Ectodermal cell (in vitro differentiated cells): ENCODE data around the gene UPB1.

Experiments
- H3K27ac ChIP-seq: 2 replicates; pipeline ENCODE4 v1.7.0; 2013; ENCODE audit warnings: mild to moderate bottlenecking, low read depth, low read length; ENCODE audit not compliant: insufficient read depth, poor library complexity, severe bottlenecking
- H3K27me3 ChIP-seq: 2 replicates; pipeline ENCODE4 v1.7.0; 2013; ENCODE audit warnings: mild to moderate bottlenecking, low read length; ENCODE audit not compliant: insufficient read depth, control insufficient read depth, poor library complexity, severe bottlenecking
- H3K36me3 ChIP-seq: one replicate; pipeline ENCODE4 v1.7.0; 2013; ENCODE audit warnings: low read length; ENCODE audit not compliant: control insufficient read depth, insufficient read depth
- H3K4me1 ChIP-seq: one replicate; pipeline ENCODE4 v1.7.0; 2013; ENCODE audit warnings: low read length; ENCODE audit not compliant: control insufficient read depth, insufficient read depth
- H3K4me3 ChIP-seq: 2 replicates; pipeline ENCODE4 v1.7.0; 2013; ENCODE audit warnings: low read depth, low read length, control low read depth; ENCODE audit not compliant: insufficient read depth
- H3K9me3 ChIP-seq: 2 replicates; pipeline ENCODE4 v1.7.0; 2013; ENCODE audit warnings: mild to moderate bottlenecking, low read length, moderate library complexity; ENCODE audit not compliant: control insufficient read depth
- WGBS, 2 experiments: methylation state at CpG; one replicate each; pipeline ENCODE4 v1.1.7; 2013; ENCODE audit warnings: missing lambda C conversion rate in 2 of 2; 5-methylcytosine and 5-hydroxymethylcytosine counted together

UPB1 gene

DNA sequence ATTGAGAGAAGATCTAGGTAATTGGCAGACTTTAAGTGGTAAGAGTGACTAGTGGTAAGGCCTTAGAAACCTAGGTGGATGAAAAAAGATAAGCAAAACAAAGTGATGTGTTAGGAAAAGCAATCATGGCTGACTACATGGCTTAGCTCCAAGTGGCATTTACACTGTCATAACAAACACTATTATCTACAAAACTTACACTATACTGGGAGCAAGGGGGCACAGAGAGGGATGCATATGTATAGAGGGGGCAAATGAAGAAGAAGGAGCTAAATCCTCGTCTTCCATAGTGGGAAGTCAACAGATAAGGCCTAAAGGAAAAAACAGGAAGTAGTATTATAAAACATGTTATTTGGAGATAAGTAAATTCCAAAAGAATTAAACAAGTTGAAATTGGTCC, 35.2 kb upstream of the UPB1 start:
- Histone ChIP-seq H3K27me3 (no peaks in the 10 kb centered on the region), H3K9me3 (no peaks in the 10 kb centered on the region), H3K4me1 (peaks cover 6% of the 10 kb centered on the region), H3K4me3 (no peak overlapping the region), H3K36me3 (no peaks in the 10 kb centered on the region), H3K27ac (no peak overlapping the region)
- WGBS, 2 experiments: 94% methylated on average over 1 of the region's 1 CpG

DNA sequence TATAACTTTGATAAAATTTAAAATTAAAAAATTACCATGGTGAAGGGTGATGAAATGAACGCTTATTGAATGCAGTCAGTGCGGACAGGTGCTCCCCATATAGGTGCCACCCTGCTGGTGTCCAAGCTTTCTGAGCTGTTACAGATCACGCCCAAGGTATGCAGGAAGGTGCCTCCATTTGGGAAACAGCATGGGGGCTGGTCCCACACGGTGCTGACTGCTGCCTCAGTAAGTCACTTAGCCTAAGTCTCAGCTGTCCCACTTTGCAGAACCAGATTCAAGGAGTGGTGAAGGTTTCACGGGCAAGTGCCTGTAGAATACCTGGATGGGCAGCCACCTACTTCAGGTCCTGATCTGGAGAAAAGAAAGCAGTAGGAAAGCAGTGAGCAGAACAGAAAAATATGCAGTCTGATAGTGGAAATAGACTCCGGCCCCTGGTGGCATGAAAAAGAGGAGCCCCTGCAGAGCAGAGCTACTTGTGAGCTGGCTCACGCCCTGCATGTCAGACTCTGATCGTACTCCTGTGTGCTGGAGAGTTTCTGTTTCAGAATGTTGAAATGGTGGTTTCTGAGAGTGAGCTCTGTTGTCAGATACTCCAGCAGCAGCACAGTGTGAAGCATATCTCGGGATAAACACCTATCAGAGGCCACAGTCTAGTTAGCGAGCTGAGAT, 34.6 kb upstream of the UPB1 start:
- H3K27ac ChIP-seq: no peak overlapping the region
- WGBS, 2 experiments: 67 to 74% methylated on average over 10 of the region's 10 CpGs
- no peak overlapping the region for H3K4me3 ChIP-seq
- peaks cover 6% of the 10 kb centered on the region for H3K4me1 ChIP-seq
- H3K36me3 ChIP-seq: no peaks in the 10 kb centered on the region
- H3K9me3 ChIP-seq: no peaks in the 10 kb centered on the region
- H3K27me3 ChIP-seq: no peaks in the 10 kb centered on the region

DNA sequence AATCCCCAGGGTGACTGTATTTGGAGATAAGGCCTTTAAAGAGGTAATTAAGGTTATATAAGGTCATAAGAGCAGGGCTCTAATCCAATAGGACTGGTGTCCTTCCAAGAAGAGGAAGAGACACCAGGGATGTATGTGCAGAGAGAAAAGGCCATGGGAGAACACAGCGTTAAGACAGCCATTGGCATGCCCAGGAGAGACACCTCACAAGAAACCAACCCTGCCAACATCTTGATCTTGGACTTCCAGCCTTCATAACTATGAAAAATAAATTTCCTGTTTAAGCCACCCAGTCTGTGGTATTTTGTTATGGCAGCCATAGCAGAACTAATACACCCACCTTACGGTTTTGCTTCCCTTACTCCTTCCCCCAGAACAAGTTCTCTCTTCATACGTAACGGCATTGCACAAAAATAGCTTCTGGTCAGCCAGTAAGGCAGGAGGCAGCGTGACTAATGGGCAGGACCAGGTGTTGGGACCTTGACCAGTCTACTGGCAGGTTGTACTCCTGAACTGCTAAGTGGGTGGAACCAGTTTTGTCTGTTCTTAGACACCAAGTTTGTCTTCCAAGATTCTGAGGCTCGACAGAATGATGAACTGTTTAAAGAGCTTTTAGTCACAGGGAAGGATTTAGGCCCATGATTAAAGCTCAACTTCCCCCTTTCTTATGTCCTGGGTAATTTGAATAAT, 31.9 kb upstream of the UPB1 start:
- Histone ChIP-seq H3K27ac (no peak overlapping the region), H3K27me3 (no peaks in the 10 kb centered on the region), H3K4me1 (peaks cover 16% of the 10 kb centered on the region), H3K9me3 (no peaks in the 10 kb centered on the region), H3K4me3 (no peak overlapping the region), H3K36me3 (no peaks in the 10 kb centered on the region)
- WGBS, 2 experiments: 90 to 97% methylated on average over 6 of the region's 6 CpGs

DNA sequence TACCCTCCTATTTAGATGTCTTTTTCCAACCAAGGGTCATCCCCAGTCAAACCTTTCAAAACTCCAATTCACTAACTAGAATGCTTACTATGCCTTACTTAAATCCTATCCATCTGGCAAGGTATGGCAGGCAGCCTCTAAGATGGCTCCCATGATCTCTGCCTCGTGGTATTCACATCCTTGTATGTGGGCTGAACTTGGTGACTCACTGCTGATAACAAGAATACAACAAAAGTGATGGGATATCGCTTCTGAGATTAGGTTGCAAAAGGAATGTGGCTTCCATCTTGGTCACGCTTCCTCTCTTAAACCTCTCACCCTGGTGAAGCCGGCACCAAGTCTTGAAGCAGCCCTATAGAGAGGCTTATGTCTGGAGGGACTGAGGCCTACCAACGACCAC, 29.6 kb upstream of the UPB1 start:
- Histone ChIP-seq H3K4me3 (no peak overlapping the region), H3K4me1 (peaks cover 14% of the 10 kb centered on the region), H3K27me3 (no peaks in the 10 kb centered on the region), H3K36me3 (no peaks in the 10 kb centered on the region), H3K9me3 (no peaks in the 10 kb centered on the region), H3K27ac (no peak overlapping the region)
- WGBS, 2 experiments: 88 to 90% methylated on average over 5 of the region's 5 CpGs

DNA sequence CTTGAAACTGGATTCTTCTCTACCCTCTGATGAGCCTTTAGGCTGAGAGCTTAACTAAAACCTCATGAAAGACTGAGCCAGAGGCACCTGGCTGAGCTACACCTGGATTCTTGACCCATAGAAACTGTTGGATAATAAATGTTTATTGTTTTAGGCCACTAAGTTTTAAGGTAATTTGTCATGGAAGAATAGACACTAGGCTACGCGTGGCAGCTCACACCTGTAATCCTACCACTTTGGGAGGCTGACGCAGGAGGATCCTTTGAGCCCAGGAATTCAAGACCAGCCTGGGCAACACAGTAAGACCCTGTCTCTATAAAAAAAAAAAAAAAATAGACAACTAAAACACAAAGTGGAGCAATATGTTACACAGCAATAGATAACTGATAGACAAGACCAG, 29.2 kb upstream of the UPB1 start:
- no peak overlapping the region for H3K27ac ChIP-seq
- H3K4me1 ChIP-seq: peaks cover 10% of the 10 kb centered on the region
- WGBS, 2 experiments: 91 to 97% methylated on average over 3 of the region's 3 CpGs
- no peak overlapping the region for H3K4me3 ChIP-seq
- no peaks in the 10 kb centered on the region for H3K36me3 ChIP-seq
- no peaks in the 10 kb centered on the region for H3K27me3 ChIP-seq
- H3K9me3 ChIP-seq: no peaks in the 10 kb centered on the region

DNA sequence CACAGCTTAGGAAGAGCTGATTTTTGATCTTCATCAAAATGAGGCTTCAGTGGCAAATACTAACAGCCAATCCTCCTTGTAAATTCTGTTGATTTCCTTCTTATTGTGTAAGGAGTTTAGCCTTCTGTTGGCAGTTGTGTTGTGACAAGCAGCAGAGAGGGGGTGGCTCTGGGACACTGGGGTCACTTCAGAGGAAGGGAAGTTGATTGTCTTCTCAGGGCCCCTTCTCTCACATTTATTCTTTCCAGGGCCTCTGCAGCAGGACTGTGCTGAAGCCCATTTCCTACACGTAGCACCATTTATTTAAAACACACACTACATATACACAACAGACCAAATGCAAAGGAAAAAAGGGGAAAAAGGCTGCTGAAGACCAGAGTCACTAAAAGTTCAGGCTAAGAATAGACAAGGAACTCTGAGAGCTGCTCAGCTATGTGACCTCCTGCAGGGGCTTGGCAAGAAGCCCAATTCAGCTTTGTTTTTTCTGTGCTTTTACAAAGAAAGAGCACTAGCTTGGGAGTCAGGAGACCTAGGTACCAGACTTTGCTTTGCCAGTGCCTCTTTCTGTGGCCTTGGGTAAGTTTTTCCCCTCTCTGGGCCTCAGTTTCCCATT, 28.3 kb upstream of the UPB1 start:
- no peak overlapping the region for H3K4me3 ChIP-seq
- 0% methylated on average over 1 of the region's 1 CpG for WGBS, 2 experiments
- no peak overlapping the region for H3K27ac ChIP-seq
- H3K27me3 ChIP-seq: no peaks in the 10 kb centered on the region
- H3K4me1 ChIP-seq: peaks cover 10% of the 10 kb centered on the region
- H3K9me3 ChIP-seq: no peaks in the 10 kb centered on the region
- H3K36me3 ChIP-seq: no peaks in the 10 kb centered on the region

DNA sequence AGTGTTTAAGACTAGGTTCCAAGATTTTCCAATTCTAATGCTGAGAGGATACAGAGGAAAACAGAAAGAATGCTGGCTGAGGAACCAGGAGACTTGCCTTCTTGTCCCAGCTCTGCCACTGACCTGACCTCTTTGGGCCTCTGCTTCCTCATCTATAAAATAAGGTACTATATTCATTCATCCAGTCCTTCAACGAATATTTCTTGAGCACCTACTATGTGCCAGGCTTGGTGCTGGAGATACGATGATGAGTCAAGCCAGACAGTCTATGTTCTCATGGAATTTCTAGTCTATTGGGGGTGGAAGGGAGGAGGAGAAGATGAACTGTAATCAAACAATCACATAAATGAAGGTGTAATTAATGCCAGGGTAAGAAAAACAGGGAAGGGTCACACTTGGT, 27.8 kb upstream of the UPB1 start:
- H3K4me1 ChIP-seq: peaks cover 10% of the 10 kb centered on the region
- H3K4me3 ChIP-seq: no peak overlapping the region
- H3K27ac ChIP-seq: no peak overlapping the region
- H3K36me3 ChIP-seq: no peaks in the 10 kb centered on the region
- no peaks in the 10 kb centered on the region for H3K9me3 ChIP-seq
- WGBS, 2 experiments: 89 to 97% methylated on average over 2 of the region's 2 CpGs
- no peaks in the 10 kb centered on the region for H3K27me3 ChIP-seq

DNA sequence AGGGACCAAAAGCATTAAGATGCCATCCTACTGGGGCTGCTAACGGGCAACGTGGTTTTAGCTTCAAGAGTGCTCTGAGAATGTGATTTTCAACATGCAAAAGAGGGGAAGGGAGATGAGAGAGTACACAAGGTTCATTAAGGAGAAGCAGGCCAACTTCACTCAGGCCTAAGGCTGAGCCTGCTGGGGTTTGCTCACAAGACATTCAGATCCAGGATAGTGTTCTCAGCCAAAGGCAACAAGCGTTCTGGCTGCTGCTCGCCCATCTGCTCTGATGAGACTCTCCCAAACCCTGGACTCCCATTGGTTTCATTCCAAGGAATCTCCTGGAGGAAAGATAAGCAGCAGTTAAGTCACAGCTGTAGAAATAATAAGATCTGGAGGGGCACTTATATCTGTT, 23.6 kb upstream of the UPB1 start:
- Histone ChIP-seq H3K27ac (no peak overlapping the region), H3K36me3 (no peaks in the 10 kb centered on the region), H3K4me3 (no peak overlapping the region), H3K9me3 (no peaks in the 10 kb centered on the region), H3K27me3 (no peaks in the 10 kb centered on the region), H3K4me1 (peaks cover 6% of the 10 kb centered on the region)
- WGBS, 2 experiments: 92 to 94% methylated on average over 4 of the region's 4 CpGs

DNA sequence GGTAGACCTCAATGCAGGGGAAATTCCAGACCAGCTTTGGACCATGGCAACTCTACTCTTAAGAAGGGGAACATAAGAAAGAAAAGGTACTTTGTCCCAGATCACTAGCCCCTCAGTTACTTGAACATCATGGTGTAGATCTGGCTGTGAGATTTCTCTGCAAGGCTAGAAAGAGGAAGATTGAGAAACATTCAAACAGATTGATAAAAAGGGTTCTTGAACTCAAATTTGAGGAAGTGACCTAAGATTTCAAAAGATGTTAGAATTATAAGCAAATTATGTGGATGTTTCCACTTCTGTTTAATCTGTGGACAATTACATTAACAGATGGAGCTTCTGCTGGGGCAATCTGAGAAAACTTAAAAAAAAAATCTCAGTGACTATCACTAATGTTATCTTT, 21.8 kb upstream of the UPB1 start:
- H3K4me3 ChIP-seq: no peak overlapping the region
- no peaks in the 10 kb centered on the region for H3K36me3 ChIP-seq
- H3K27ac ChIP-seq: no peak overlapping the region
- no peaks in the 10 kb centered on the region for H3K4me1 ChIP-seq
- no peaks in the 10 kb centered on the region for H3K27me3 ChIP-seq
- no peaks in the 10 kb centered on the region for H3K9me3 ChIP-seq

DNA sequence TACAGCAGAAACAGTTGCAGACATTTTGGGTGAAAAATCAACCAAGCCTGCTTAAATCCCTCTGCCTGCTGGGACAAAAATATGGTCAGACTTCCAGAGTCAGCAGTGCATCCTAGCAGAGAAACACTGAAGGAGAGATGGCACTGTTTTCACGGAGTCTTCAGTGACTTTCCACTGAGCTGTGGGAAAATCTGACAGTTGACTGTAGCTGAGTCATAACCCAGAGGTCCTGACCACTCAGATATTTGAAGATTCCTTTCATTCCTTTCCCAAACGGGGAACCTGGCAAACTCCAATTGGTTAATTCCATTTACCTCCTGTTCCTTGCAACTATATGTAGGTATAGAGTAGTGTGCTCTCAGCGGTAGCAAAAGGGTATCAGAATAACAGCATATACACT, 20.9 kb upstream of the UPB1 start:
- Histone ChIP-seq H3K27ac (no peak overlapping the region), H3K36me3 (no peaks in the 10 kb centered on the region), H3K4me1 (no peaks in the 10 kb centered on the region), H3K9me3 (no peaks in the 10 kb centered on the region), H3K27me3 (no peaks in the 10 kb centered on the region), H3K4me3 (no peak overlapping the region)
- WGBS, 2 experiments: 39 to 56% methylated on average over 2 of the region's 3 CpGs
